ENCODE results near the gene RPS24.

Gene RPS24

DNA sequence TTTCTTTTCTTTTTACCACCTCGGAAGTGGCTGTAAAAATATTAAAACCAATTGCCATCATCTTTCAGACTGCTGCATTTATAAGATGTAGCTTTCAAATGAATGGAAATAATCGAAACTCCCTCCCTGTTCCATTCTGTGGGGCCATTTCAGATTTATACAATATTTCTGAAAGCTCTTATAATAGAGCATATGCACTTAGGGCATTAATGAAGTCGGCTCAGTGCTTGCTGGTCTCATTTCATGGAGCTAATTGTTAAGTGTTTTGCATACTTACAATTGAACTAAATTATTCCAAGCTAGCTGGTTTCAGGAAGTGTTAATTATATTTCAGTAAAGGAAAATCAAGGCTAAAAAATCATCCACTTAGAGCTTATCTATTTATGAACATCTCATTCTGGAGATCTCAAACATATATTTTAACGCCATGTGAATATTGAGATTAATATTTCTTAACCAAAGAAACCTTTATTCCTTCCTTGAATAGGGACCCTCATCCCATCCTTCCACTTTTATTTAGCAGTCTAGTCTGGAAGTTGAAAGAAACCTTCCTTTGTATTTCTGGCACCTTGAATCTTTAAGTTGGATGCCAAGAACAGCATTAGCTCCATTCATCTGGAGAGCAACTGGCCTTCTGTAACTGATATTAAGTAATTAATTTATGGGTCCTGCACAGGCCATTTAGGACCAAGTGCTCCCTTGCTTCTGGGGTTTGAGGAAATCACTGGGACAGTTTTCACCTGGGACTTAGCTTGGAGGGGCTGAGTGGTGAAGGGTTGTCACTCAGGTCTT, 45.1 kb downstream of the RPS24 start:
- Mint-ChIP-seq H3K4me1 (no peaks in the 10 kb centered on the region), H3K36me3 (ENCODE audit: low read depth) (peaks cover 4% of the 10 kb centered on the region), H3K4me3 (no peak overlapping the region), H3K27ac (no peak overlapping the region), H3K9me3 (peaks cover 12% of the 10 kb centered on the region), H3K27me3 (ENCODE audit: low read depth) (peaks cover 8% of the 10 kb centered on the region)
- TF ChIP-seq, protein P1, sequence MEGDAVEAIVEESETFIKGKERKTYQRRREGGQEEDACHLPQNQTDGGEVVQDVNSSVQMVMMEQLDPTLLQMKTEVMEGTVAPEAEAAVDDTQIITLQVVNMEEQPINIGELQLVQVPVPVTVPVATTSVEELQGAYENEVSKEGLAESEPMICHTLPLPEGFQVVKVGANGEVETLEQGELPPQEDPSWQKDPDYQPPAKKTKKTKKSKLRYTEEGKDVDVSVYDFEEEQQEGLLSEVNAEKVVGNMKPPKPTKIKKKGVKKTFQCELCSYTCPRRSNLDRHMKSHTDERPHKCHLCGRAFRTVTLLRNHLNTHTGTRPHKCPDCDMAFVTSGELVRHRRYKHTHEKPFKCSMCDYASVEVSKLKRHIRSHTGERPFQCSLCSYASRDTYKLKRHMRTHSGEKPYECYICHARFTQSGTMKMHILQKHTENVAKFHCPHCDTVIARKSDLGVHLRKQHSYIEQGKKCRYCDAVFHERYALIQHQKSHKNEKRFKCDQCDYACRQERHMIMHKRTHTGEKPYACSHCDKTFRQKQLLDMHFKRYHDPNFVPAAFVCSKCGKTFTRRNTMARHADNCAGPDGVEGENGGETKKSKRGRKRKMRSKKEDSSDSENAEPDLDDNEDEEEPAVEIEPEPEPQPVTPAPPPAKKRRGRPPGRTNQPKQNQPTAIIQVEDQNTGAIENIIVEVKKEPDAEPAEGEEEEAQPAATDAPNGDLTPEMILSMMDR (IDR thresholded peaks at IDR 0.05; ENCODE audit: unreplicated experiment in 3 of 3), result no peak

DNA sequence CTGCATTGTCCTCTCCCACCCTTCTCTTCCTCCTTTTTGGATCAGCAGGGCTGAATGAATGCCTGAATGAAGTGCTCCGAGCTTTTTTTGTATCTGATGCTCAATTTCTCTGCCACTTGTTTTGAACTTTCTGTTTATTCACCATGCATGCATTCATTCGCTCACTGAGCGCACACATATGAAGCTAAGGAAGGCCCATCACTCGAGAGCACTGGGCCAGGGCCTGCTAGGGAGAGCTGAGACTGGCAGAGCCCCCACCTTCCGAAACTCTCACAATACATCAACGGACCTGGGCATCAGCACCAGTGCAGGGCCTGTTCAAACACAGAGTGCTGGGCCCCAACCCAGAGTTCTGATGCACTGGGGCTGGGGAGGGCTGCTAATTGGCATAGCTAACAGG, 45.7 kb downstream of the RPS24 start:
- Mint-ChIP-seq H3K9me3 (peaks cover 8% of the 10 kb centered on the region), H3K4me1 (no peaks in the 10 kb centered on the region), H3K27ac (no peak overlapping the region), H3K36me3 (ENCODE audit: low read depth) (peaks cover under 1% of the 10 kb centered on the region), H3K27me3 (ENCODE audit: low read depth) (peaks cover 8% of the 10 kb centered on the region), H3K4me3 (no peak overlapping the region)
- TF ChIP-seq, protein P1 (IDR thresholded peaks at IDR 0.05; ENCODE audit: unreplicated experiment in 3 of 3), result no peak

DNA sequence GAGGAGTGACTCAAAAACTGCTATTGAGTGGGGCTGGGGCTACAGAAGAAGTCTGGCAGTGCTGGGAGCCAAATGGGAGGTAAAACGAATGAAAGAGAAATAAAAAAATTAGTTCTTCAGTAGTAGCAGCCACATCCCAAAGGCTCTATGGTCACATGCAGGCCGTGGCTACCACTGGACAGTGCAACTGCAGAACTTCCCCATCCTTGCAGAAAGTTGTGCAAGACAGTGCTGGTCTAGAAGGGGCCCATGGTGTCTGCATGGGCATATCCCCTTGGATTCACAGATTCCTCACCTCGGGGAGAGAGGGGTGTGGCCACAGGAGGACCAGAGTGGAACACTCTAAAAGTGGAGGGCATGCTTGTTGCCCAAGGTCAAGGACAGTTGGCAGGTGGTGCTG, 47.6 kb downstream of the RPS24 start:
- TF ChIP-seq, protein P1 (IDR thresholded peaks at IDR 0.05; ENCODE audit: unreplicated experiment in 3 of 3), result no peak
- no peaks in the 10 kb centered on the region for H3K4me1 Mint-ChIP-seq
- peaks cover 8% of the 10 kb centered on the region for H3K9me3 Mint-ChIP-seq
- no peak overlapping the region for H3K27ac Mint-ChIP-seq
- no peaks in the 10 kb centered on the region for H3K36me3 Mint-ChIP-seq (ENCODE audit: low read depth)
- peaks cover 8% of the 10 kb centered on the region for H3K27me3 Mint-ChIP-seq (ENCODE audit: low read depth)
- no peak overlapping the region for H3K4me3 Mint-ChIP-seq

DNA sequence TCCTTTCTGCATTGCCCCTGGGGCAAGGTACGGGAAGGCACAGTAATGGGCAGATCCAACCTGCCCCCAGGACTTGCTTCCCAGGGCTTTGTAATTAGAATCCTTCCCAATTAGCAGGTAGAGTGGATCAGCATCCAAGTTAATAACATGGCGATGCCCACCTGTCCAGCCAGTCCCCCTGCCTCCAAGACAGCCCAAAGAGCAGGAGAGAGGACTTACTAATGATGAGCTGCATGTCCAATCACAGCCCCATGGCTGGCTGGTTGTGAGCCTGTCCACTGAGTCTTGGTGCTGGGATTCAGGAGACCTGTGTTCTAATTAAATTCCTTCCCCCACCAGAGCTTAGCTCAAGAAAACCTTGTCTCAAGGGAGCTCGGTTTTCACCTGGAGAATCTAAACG, 49.0 kb downstream of the RPS24 start:
- H3K27me3 Mint-ChIP-seq (ENCODE audit: low read depth), result peaks cover 8% of the 10 kb centered on the region

More for the DNA sequence above, 49.0 kb downstream of the RPS24 start:
- no peak overlapping the region for H3K4me3 Mint-ChIP-seq
- H3K36me3 Mint-ChIP-seq (ENCODE audit: low read depth), result no peaks in the 10 kb centered on the region
- TF ChIP-seq, protein P1 (IDR thresholded peaks at IDR 0.05; ENCODE audit: unreplicated experiment in 3 of 3), result no peak
- H3K4me1 Mint-ChIP-seq, result no peaks in the 10 kb centered on the region
- H3K27ac Mint-ChIP-seq, result no peak overlapping the region
- peaks cover 2% of the 10 kb centered on the region for H3K9me3 Mint-ChIP-seq

Measured in nephron (organoid).